Natural killer cell (primary cell): Measurements from ENCODE around the gene KIRREL3. TPM values are rescaled to one million over a fixed set of nuclear protein-coding genes. Genes with fewer than 3 reads are reported as not detected.

Source experiments
- ATAC-seq, 3 donors: fragments of 150-1000 bp in 2 of 3; fragments of 200-7000 bp in 1 of 3; cut with Tn5 transposase; 1 replicate in 1 of 3; 2 replicates in 2 of 3; pipeline ENCODE4 v1.10.0; 2021; ENCODE audit warnings: mild to moderate bottlenecking in 2 of 3, moderate library complexity in 2 of 3
- DNase-seq, 2 donors: peaks; one replicate each; pipeline versions ENCODE4 v3.0.0 to v3.0.0-alpha.2; 2013 to 2021; ENCODE audit warnings: mixed read lengths in 1 of 2
- H3K27ac ChIP-seq: one replicate; pipeline ENCODE4 v1.5.1; 2013; ENCODE audit warnings: mild to moderate bottlenecking, low read length
- H3K27me3 ChIP-seq: one replicate; pipeline ENCODE4 v1.6.1; 2013; ENCODE audit warnings: low read length; ENCODE audit not compliant: control insufficient read depth, insufficient read depth
- H3K36me3 ChIP-seq: one replicate; pipeline ENCODE4 v1.6.1; 2013; ENCODE audit warnings: low read length; ENCODE audit not compliant: control insufficient read depth, insufficient read depth
- H3K4me1 ChIP-seq: one replicate; pipeline ENCODE4 v1.6.1; 2013; ENCODE audit warnings: low read length; ENCODE audit not compliant: control insufficient read depth, insufficient read depth
- H3K4me3 ChIP-seq: one replicate; pipeline ENCODE4 v1.5.1; 2013; ENCODE audit warnings: low read length
- H3K9me3 ChIP-seq: one replicate; pipeline ENCODE4 v1.6.1; 2013; ENCODE audit warnings: low read length; ENCODE audit not compliant: control insufficient read depth, insufficient read depth
- H3K27ac Mint-ChIP-seq, 2 donors: one replicate each; pipeline ENCODE4 v1.8.0; 2022; ENCODE audit warnings: mild to moderate bottlenecking in 2 of 2, mixed read lengths in 2 of 2, moderate library complexity in 1 of 2
- H3K27me3 Mint-ChIP-seq, 2 donors: one replicate each; pipeline ENCODE4 v1.8.0; 2022; ENCODE audit warnings: low read depth in 2 of 2, mixed read lengths in 2 of 2
- H3K36me3 Mint-ChIP-seq: one replicate; pipeline ENCODE4 v1.8.0; 2022; ENCODE audit warnings: mixed read lengths
- H3K4me1 Mint-ChIP-seq, 2 donors: one replicate each; pipeline ENCODE4 v1.8.0; 2022; ENCODE audit warnings: mixed read lengths in 2 of 2
- H3K4me3 Mint-ChIP-seq: one replicate; pipeline ENCODE4 v1.8.0; 2022; ENCODE audit warnings: mild to moderate bottlenecking, moderate library complexity, mixed read lengths
- H3K9me3 Mint-ChIP-seq, 2 donors: one replicate each; pipeline ENCODE4 v1.8.0; 2022; ENCODE audit warnings: mixed read lengths in 2 of 2
- CTCF ChIP-seq: fragments of 200-600 bp; IDR thresholded peaks from one replicate; pipeline ENCODE4 v1.8.0; 2022; ENCODE audit warnings: antibody characterized with exemption
- WGBS: methylation state at CpG from one replicate; pipeline ENCODE4 v1.1.7; 2013; ENCODE audit warnings: missing lambda C conversion rate; ENCODE audit not compliant: insufficient coverage; 5-methylcytosine and 5-hydroxymethylcytosine counted together
- intact Hi-C: fragments of 100-400 bp; cut with micrococcal nuclease; formaldehyde crosslinking; loops from one replicate; pipeline ENCODE4 v1.14.2; 2022
- total RNA-seq, 4 donors: library from RNA; stranded (reverse); fragments of 120-200 nt in 1 of 4; gene quantifications; one replicate each; pipeline versions ENCODE4 v1.2.3 to v1.2.4, GENCODE V29; 2013 to 2022

Gene KIRREL3
- total RNA-seq, 3 donors from 2014 or later (not counting 1 experiment from before 2014, with no cell fraction given) = not detected

DNA sequence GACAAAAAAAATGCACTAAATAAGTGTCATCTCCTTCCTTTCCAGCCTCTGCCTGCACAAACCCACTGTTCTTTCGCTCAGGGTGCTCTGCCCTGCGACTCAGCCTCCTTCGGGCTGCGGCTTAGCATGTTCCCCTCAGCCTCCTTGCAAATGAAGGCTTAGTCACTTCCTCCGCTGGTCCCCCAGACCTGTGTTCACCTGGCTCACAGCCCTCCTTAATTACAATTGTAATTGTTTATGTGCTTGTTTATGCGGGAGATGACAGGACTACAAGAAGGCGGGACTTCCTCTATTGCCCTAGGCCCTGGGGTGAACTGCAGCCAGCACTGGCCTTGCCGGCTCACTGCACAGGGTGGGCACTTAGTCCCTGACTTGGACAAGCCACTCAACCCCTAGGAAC, 303.6 kb downstream of the KIRREL3 start:
- Histone ChIP-seq H3K4me3 (no peak overlapping the region), H3K36me3 (no peaks in the 10 kb centered on the region), H3K27ac (no peak overlapping the region), H3K9me3 (no peaks in the 10 kb centered on the region), H3K27me3 (no peaks in the 10 kb centered on the region), H3K4me1 (no peaks in the 10 kb centered on the region)
- H3K4me1 Mint-ChIP-seq = no peaks in the 10 kb centered on the region
- DNase-seq = no peak
- TF ChIP-seq CTCF = no peak
- intact Hi-C loops = no loop called here
- H3K4me3 Mint-ChIP-seq = no peak overlapping the region
- H3K27ac Mint-ChIP-seq = no peak overlapping the region
- peaks cover 14 to 17% of the 10 kb centered on the region in 2 donors for H3K27me3 Mint-ChIP-seq
- ATAC-seq = no peak
- H3K36me3 Mint-ChIP-seq = no peaks in the 10 kb centered on the region
- no peaks in the 10 kb centered on the region for H3K9me3 Mint-ChIP-seq
- WGBS = 93% methylated on average over 8 of the region's 8 CpGs

DNA sequence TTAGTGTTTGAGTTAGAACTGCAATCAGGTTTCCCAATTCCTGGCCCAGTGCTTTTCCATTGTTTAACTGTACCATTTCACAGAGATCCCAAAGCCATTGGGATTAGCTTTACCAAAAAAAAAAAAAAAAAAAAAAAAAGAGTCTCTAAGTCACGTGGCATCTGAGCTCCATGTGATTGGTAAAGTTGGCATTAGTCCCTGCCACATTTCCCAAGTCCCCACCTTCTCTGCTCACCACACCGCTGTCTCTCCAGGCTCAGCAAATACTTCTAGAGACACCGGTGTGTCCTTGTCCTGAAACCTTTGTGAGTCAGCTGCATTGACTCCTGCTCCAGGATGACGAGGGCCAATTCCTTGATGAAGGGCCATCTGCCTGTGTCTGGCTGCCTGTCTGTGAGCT, 305.3 kb downstream of the KIRREL3 start:
- no peak for ATAC-seq
- no peak for TF ChIP-seq CTCF
- Histone ChIP-seq H3K9me3 (no peaks in the 10 kb centered on the region), H3K4me1 (no peaks in the 10 kb centered on the region), H3K27me3 (no peaks in the 10 kb centered on the region), H3K27ac (no peak overlapping the region), H3K4me3 (no peak overlapping the region), H3K36me3 (no peaks in the 10 kb centered on the region)
- no peaks in the 10 kb centered on the region for H3K4me1 Mint-ChIP-seq
- no peaks in the 10 kb centered on the region for H3K9me3 Mint-ChIP-seq
- no peak overlapping the region for H3K4me3 Mint-ChIP-seq
- peaks cover 14 to 20% of the 10 kb centered on the region in 2 donors for H3K27me3 Mint-ChIP-seq
- intact Hi-C loops = no loop called here
- no peaks in the 10 kb centered on the region for H3K36me3 Mint-ChIP-seq
- 73% methylated on average over 4 of the region's 4 CpGs for WGBS
- no peak overlapping the region for H3K27ac Mint-ChIP-seq
- no peak for DNase-seq

DNA sequence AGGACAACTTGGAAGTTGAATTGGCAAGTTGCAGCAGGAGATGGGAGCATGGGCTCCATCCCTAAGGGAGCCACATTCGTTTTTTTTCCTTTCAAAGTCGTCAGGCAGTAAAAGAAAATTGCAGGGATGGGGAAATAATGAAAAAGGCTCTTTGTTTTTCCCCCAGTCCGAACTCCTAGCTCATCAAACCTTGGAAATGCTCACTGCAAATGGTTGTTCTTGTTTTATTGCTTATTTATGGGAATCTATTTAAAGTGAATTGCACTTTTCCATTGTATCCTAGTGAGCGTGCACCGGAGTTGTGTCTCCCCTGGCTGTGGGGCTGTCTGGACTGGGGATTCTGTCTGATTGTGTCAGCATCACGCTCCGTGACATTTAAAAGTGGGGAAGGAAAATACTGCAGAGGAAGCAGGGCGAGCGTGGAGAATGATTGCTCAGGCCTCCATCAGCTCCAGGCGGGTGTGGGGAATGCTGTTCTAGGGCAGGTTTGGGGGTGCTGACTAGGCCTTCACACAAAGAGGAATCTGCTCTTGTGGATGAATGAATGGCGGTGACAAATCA, 306.4 kb downstream of the KIRREL3 start:
- Histone ChIP-seq H3K4me3 (no peak overlapping the region), H3K9me3 (no peaks in the 10 kb centered on the region), H3K27me3 (no peaks in the 10 kb centered on the region), H3K4me1 (no peaks in the 10 kb centered on the region), H3K27ac (no peak overlapping the region), H3K36me3 (no peaks in the 10 kb centered on the region)
- no peak for ATAC-seq
- H3K27me3 Mint-ChIP-seq = peaks cover 20% of the 10 kb centered on the region in 2 donors
- DNase-seq = no peak
- TF ChIP-seq CTCF = no peak
- no peaks in the 10 kb centered on the region for H3K36me3 Mint-ChIP-seq
- intact Hi-C loops = no loop called here
- no peaks in the 10 kb centered on the region for H3K4me1 Mint-ChIP-seq
- H3K9me3 Mint-ChIP-seq = no peaks in the 10 kb centered on the region
- no peak overlapping the region for H3K27ac Mint-ChIP-seq
- H3K4me3 Mint-ChIP-seq = no peak overlapping the region
- WGBS = 83% methylated on average over 10 of the region's 11 CpGs

- Histone ChIP-seq H3K4me1 (no peaks in the 10 kb centered on the region), H3K27me3 (no peaks in the 10 kb centered on the region), H3K36me3 (no peaks in the 10 kb centered on the region), H3K9me3 (no peaks in the 10 kb centered on the region), H3K4me3 (no peak overlapping the region), H3K27ac (no peak overlapping the region)
- TF ChIP-seq CTCF = no peak
- peaks cover 13 to 26% of the 10 kb centered on the region in 2 donors for H3K27me3 Mint-ChIP-seq
- WGBS = 91% methylated on average over 2 of the region's 2 CpGs
- H3K9me3 Mint-ChIP-seq = no peaks in the 10 kb centered on the region
- ATAC-seq (no peak), DNase-seq (no peak)
- H3K4me1 Mint-ChIP-seq = no peaks in the 10 kb centered on the region
- intact Hi-C loops = no loop called here
- no peak overlapping the region for H3K27ac Mint-ChIP-seq
- no peaks in the 10 kb centered on the region for H3K36me3 Mint-ChIP-seq
- no peak overlapping the region for H3K4me3 Mint-ChIP-seq
Measured at GRCh38 chr11:126687477-126687876, 313.1 kb downstream of the KIRREL3 start.
